Right lobe of liver (tissue), 6 donors: ENCODE data around the gene ZBTB22. TPM values are rescaled to one million over a fixed set of nuclear protein-coding genes. Genes with fewer than 3 reads are reported as not detected.

Source experiments
- ATAC-seq, 4 donors: fragments of 200-7000 bp; cut with Tn5 transposase; one replicate each; pipeline ENCODE4 v1.9.1; 2020; ENCODE audit warnings: mild to moderate bottlenecking in 4 of 4, moderate library complexity in 4 of 4
- DNase-seq, 3 donors: peaks; one replicate each; pipeline ENCODE4 v3.0.0-alpha.2; 2020
- H3K27ac ChIP-seq, 3 donors: fragments of 200-600 bp; one replicate each; pipeline ENCODE4 v1.8.0; 2022
- H3K27me3 ChIP-seq, 2 donors: fragments of 200-600 bp; one replicate each; pipeline ENCODE4 v1.8.0; 2022
- H3K36me3 ChIP-seq, 4 donors: fragments of 200-600 bp; sonication (generic) in 1 of 4; one replicate each; pipeline versions ENCODE4 v1.5.1 to v1.8.0; 2017 to 2022; ENCODE audit warnings: control low read depth in 1 of 4
- H3K4me1 ChIP-seq, 4 donors: fragments of 200-600 bp; sonication (generic) in 1 of 4; one replicate each; pipeline versions ENCODE4 v1.5.1 to v1.8.0; 2017 to 2022; ENCODE audit warnings: control low read depth in 1 of 4
- H3K4me3 ChIP-seq, 3 donors: fragments of 200-600 bp; one replicate each; pipeline ENCODE4 v1.8.0; 2022
- H3K9me3 ChIP-seq, 4 donors: fragments of 200-600 bp; sonication (generic) in 1 of 4; one replicate each; pipeline versions ENCODE4 v1.5.1 to v1.8.0; 2017 to 2022; ENCODE audit warnings: control low read depth in 1 of 4
- POLR2A ChIP-seq: fragments of 450-650 bp; IDR thresholded peaks from one replicate; pipeline ENCODE4 v1.6.1; 2017; ENCODE audit warnings: antibody characterized with exemption, mild to moderate bottlenecking
- WGBS: methylation state at CpG from one replicate; pipeline ENCODE4 v1.1.6; 2018; ENCODE audit warnings: low coverage, low lambda C conversion rate; ENCODE audit not compliant: insufficient coverage; ENCODE audit errors: missing lambda C conversion rate; 5-methylcytosine and 5-hydroxymethylcytosine counted together
- intact Hi-C, 2 donors: fragments of 100-400 bp; cut with DNase I; formaldehyde crosslinking; loops; one replicate each; pipeline versions ENCODE4 v1.11.2 to v1.14.1; 2022
- total RNA-seq, 6 experiments: library from RNA; depleted of rRNA in 2 of 6; stranded (reverse); fragments of >200 nt in 2 of 6; fragmentation: NEBNext Ultra II Directional in 3 of 6; extraction: Animal tissue kit (Norgen Biotek cat#: 25700) in 3 of 6; gene quantifications; one replicate each; pipeline versions ENCODE4 v1.1.0 to v1.2.4, GENCODE V29; 2016 to 2023
- TF ChIP-seq, protein P1 (sequence below), 4 donors: fragments of 200-600 bp in 3 of 4; fragments of 450-650 bp in 1 of 4; IDR thresholded peaks; one replicate each; pipeline versions ENCODE4 v1.5.1 to v1.8.0; 2016 to 2022; ENCODE audit warnings: antibody characterized with exemption in 4 of 4, mild to moderate bottlenecking in 2 of 4
- donor health status: DM: no; HTN: yes; CAD: no.
- donor health status: DM: no; HTN: no; CAD: no.
- donor health status: DM: no; HTN: no; CAD: no.
- donor health status: DM: no; HTN: yes; CAD: no.
- donor health status: DM: no; HTN: yes; CAD: no.

The ZBTB22 gene
- total RNA-seq, 6 experiments from 2014 or later: 2.9 to 6.8 (median 4.9) TPM

DNA sequence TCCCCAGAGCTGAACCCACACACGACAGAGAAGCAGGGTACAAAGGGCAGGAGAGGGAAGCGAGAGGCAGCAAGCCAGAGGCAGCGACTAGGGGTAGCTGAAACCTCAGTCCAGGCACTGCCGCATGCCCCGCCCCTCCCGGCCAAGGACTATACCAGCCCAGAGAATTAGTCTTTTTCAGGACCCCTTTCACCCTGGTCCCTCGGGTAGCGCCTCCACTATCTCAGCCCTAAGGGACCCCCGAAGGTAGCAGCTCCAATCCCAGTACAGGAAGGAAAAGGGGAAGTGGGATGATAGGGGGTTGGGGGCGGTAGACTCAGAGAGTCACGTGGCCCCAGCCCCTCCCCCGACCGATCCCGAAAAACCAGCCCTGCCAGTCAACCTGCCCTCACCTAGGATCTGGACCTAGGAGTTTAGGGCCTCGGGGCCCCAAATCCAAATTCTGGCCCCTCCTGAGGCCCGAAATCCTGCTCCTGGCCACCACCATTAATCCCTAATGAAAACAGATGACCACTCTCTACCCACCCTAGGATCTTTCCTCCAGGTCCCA is 20.1 kb downstream of the ZBTB22 start:
- H3K4me1 ChIP-seq: peaks cover 0 to 21% (median 4%) of the 10 kb centered on the region in 4 donors
- no peaks in the 10 kb centered on the region for H3K27me3 ChIP-seq
- ATAC-seq (peak; percentile 26 to 49 (median 38)), DNase-seq (peak in 2 of 3 donors; percentile 73 to 80)
- intact Hi-C loops: no loop called here
- H3K9me3 ChIP-seq: no peaks in the 10 kb centered on the region
- peak overlapping the region; percentile 64 to 97 (median 93) for H3K27ac ChIP-seq
- TF ChIP-seq, protein P1, sequence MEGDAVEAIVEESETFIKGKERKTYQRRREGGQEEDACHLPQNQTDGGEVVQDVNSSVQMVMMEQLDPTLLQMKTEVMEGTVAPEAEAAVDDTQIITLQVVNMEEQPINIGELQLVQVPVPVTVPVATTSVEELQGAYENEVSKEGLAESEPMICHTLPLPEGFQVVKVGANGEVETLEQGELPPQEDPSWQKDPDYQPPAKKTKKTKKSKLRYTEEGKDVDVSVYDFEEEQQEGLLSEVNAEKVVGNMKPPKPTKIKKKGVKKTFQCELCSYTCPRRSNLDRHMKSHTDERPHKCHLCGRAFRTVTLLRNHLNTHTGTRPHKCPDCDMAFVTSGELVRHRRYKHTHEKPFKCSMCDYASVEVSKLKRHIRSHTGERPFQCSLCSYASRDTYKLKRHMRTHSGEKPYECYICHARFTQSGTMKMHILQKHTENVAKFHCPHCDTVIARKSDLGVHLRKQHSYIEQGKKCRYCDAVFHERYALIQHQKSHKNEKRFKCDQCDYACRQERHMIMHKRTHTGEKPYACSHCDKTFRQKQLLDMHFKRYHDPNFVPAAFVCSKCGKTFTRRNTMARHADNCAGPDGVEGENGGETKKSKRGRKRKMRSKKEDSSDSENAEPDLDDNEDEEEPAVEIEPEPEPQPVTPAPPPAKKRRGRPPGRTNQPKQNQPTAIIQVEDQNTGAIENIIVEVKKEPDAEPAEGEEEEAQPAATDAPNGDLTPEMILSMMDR (IDR thresholded peaks at IDR 0.05): no peak
- TF ChIP-seq POLR2A: no peak
- H3K36me3 ChIP-seq: peaks cover 0 to 25% (median under 1%) of the 10 kb centered on the region in 4 donors
- peak overlapping the region; percentile 67 to 95 (median 84) for H3K4me3 ChIP-seq
- WGBS: 0% methylated on average over 6 of the region's 16 CpGs

DNA sequence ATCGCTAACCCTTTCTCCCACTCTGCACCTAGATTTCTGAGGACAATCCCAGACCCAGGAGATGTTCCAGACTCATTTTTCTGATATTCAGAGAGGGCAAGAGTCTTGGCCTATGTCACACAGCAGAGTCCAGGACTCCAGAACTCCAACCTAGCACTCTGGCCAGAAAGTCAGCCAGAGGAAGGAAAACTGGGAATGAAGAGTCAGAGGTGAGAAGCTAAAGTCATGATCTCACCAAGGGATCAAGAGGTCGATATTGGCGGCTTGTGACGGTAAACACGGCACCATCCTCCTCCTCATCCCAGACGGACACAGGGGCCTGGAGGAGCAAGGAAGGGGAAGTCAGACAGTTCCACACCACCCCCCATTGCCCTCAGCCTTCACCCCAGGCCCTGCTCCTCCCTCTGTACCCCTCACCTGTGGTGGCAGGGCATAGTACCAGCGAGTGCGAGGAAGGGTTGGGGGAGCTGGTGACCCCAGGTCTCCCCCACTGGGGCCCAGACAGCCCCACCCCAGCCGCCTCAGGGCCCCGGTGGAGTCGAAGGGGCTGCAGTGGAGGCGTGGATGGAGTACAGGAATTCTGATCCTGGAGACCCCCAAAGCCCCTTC is 20.6 kb downstream of the ZBTB22 start:
- peaks cover 0 to 26% (median 4%) of the 10 kb centered on the region in 4 donors for H3K36me3 ChIP-seq
- no peaks in the 10 kb centered on the region for H3K9me3 ChIP-seq
- H3K27me3 ChIP-seq: no peaks in the 10 kb centered on the region
- 14% methylated on average over 9 of the region's 12 CpGs for WGBS
- DNase-seq (peak in 1 of 3 donors; percentile 31), ATAC-seq (peak in 1 of 4 donors; percentile 2)
- TF ChIP-seq, protein P1 (IDR thresholded peaks at IDR 0.05): no peak
- TF ChIP-seq POLR2A: no peak
- intact Hi-C loops: no loop called here
- peaks cover 0 to 21% (median 4%) of the 10 kb centered on the region in 4 donors for H3K4me1 ChIP-seq
- H3K4me3 ChIP-seq: peak overlapping the region; percentile 67 to 95 (median 84)
- peak overlapping the region; percentile 64 to 97 (median 93) for H3K27ac ChIP-seq

DNA sequence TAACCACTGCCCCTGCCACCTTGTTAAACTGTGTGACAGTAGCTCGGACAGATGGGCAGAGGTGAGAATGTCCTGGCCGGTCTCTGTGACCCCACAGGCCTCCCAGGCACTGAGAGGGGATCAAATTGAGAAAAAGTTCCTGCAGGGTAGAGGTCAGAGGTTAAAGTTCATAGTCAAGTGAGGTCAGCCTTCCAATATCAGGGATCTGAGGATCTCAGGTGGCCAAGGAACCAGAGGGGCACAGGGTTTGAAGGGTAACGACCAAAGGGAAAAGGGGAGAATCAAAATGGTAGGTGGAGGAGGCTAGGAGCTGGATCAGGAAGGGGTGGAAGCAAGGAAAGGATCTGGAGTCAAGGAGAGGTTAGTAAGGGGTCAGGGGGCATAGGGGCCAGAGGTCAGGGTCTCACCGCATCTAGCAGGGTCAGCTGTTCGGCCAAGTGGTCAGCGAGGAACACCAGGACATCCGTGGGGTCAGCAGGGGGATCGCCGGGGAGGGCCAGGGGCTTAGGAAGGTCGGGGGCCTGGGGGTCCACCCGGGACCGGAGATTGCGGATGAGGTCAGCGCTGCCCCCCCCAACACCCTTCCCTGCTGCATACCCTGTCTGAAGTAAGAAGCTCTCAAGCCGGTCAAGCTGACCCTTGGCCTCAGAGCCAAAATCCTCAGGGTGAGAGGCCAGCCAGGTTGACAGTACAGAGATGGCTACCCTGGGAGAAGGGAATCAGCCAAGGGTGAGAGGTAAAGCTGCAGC is 21.7 kb downstream of the ZBTB22 start:
- Histone ChIP-seq H3K9me3 (no peaks in the 10 kb centered on the region), H3K27ac (no peak overlapping the region), H3K4me1 (peaks cover 0 to 21% (median 5%) of the 10 kb centered on the region in 4 donors), H3K4me3 (no peak overlapping the region), H3K27me3 (no peaks in the 10 kb centered on the region), H3K36me3 (peaks cover 0 to 34% (median 4%) of the 10 kb centered on the region in 4 donors)
- 63% methylated on average over 5 of the region's 15 CpGs for WGBS
- ATAC-seq (no peak), DNase-seq (peak in 1 of 3 donors; percentile 28)
- TF ChIP-seq POLR2A: no peak
- TF ChIP-seq, protein P1 (IDR thresholded peaks at IDR 0.05): no peak
- intact Hi-C loops: no loop called here

DNA sequence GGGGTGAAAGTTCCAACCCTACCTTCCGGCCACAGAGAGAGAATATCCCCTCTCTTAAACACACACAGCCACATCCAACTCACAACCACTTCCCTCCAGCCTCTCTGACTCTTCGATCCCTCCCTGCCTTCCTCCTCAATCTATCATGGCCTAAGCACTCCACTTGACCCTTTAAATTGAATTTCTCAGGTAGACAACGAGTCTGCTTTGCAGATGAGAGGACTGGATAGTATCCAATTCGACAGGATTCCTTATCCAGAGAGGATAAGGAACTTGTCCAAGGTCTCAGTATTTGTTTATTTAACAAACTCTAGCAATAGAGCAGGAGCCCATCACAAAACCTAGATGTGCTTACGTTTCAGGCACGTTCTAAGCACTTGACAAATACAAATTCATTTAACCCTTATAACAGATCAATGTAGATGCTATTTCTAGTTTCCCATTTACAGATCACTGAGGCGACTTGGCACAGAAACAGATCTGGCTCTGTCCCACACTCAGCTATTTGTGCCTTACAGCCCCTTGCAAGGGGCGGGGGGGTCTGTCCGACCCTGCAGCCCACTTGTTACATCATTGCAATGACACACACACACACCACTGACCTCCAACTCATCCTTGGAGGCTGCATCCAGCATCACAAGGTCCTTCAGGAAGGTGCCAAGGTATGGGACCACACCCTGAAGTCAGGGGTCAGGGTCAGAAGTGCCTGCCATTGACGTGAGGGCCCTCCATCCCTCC is 23.3 kb downstream of the ZBTB22 start:
- Histone ChIP-seq H3K4me3 (no peak overlapping the region), H3K9me3 (no peaks in the 10 kb centered on the region), H3K4me1 (peaks cover 0 to 19% (median 10%) of the 10 kb centered on the region in 4 donors), H3K27ac (no peak overlapping the region), H3K36me3 (peaks cover 0 to 34% (median 4%) of the 10 kb centered on the region in 4 donors), H3K27me3 (no peaks in the 10 kb centered on the region)
- no peak for ATAC-seq
- intact Hi-C loops: no loop called here
- TF ChIP-seq, protein P1 (IDR thresholded peaks at IDR 0.05): no peak
- no peak for TF ChIP-seq POLR2A
- 55% methylated on average over 8 of the region's 10 CpGs for WGBS
- no peak for DNase-seq
